ENCODE measurements around the gene NFATC4.
"Not testable (repeated sequence)": the region's sequence is repeated elsewhere in the genome, so short reads cannot be mapped to it uniquely, and the experiment has no call there.

NFATC4 gene

DNA sequence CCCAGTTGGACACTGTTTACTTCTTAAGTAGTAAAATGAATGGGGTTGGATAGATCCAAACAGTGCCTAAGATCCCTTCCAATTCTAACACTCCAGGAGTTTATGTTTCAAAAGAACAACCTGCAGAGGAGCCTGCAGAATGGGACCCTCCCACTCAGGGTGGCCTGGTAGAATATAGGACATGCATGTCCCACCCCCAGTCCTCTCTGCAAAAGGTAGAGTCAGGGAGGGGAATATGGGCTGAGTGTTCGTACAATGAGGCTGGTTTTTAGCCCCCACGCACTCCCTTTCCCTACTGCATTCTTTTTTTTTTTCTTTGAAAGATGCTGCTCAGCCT, 19.0 kb downstream of the NFATC4 start:
- TF ChIP-seq, protein P1, sequence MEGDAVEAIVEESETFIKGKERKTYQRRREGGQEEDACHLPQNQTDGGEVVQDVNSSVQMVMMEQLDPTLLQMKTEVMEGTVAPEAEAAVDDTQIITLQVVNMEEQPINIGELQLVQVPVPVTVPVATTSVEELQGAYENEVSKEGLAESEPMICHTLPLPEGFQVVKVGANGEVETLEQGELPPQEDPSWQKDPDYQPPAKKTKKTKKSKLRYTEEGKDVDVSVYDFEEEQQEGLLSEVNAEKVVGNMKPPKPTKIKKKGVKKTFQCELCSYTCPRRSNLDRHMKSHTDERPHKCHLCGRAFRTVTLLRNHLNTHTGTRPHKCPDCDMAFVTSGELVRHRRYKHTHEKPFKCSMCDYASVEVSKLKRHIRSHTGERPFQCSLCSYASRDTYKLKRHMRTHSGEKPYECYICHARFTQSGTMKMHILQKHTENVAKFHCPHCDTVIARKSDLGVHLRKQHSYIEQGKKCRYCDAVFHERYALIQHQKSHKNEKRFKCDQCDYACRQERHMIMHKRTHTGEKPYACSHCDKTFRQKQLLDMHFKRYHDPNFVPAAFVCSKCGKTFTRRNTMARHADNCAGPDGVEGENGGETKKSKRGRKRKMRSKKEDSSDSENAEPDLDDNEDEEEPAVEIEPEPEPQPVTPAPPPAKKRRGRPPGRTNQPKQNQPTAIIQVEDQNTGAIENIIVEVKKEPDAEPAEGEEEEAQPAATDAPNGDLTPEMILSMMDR (conservative IDR thresholded peaks at IDR 0.05), result no peak
- H3K27ac ChIP-seq, result no peak overlapping the region

DNA sequence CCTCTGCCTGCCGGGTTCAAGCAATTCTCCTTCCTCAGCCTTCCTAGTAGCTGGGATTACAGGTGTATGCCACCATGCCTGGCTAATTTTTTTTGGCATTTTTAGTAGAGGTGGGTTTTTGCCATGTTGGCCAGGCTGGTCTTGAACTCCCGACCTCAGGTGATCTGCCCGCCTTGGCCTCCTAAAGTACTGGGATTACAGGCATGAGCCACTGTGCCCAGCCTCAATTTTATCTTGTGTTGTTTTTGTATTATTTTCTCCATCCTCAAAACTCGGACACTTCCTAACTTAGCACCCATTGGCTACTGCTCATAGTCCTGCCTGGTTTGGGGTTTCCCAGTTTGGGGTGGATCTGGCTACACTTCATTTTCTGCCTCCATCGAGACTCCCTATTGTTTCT, 19.6 kb downstream of the NFATC4 start:
- not testable (repeated sequence) for H3K27ac ChIP-seq

DNA sequence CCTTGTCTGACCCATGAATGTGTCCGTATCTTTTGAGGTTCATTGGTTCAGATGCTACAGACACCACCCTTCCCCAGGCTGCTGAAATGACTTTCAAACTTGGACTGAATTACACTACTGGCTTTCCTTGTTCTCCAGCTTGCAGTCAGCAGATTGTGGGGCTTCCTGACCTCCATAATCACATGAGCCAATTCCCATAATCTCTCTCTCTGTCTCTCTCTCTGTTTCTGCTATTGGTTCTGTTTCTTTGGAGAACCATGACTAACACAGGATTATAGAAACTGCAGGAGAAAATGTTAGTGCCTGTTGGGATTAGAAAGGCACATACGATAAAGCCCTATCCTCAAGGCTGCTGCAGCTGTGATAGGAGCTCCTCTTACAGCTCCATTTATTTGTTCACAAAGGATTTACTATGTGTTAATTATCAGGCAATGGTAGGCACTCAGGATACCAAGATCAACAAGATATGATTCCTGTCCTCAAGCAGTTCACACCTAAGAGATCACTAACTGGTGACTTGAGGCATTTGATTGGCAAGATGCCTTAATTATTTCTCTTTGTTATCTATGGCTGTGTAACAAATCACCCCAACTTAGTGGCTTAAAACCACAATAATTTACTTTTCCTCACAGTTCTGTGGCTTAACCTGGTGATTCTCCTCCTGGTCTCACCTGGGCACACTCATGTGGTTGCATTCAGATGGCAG, 20.6 kb downstream of the NFATC4 start:
- TF ChIP-seq, protein P1 (conservative IDR thresholded peaks at IDR 0.05), result no peak
- no peak overlapping the region for H3K27ac ChIP-seq

DNA sequence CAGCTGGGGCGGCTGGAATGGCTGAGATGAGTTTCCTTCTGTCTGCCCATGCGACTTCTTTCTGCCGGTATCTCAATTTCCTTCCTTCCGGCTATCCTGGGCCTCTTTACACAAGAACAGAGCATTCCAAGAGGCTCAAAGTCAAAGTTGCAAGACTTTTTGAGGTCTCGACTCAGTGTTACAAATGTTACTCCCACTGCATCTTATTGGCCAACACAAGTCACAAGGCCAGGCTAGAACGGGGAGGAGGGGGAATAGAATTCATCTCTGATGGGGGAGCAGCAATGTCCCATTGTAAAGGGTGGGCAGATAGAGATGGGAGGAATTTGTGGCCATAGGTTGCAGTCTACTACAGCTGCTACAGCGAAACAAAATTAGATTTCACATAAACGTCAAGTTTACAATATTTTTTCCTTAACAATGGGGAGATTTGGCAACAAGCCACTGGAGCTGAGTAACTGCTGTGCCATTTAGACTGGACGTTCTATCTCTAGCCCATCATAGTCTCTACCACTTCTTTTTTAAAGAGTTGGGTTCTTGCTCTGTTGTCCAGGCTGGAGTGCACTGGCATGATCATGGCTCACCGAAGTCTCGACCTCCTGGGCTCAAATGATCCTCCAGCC, 21.4 kb downstream of the NFATC4 start:
- TF ChIP-seq, protein P1 (conservative IDR thresholded peaks at IDR 0.05), result no peak
- H3K27ac ChIP-seq, result no peak overlapping the region

DNA sequence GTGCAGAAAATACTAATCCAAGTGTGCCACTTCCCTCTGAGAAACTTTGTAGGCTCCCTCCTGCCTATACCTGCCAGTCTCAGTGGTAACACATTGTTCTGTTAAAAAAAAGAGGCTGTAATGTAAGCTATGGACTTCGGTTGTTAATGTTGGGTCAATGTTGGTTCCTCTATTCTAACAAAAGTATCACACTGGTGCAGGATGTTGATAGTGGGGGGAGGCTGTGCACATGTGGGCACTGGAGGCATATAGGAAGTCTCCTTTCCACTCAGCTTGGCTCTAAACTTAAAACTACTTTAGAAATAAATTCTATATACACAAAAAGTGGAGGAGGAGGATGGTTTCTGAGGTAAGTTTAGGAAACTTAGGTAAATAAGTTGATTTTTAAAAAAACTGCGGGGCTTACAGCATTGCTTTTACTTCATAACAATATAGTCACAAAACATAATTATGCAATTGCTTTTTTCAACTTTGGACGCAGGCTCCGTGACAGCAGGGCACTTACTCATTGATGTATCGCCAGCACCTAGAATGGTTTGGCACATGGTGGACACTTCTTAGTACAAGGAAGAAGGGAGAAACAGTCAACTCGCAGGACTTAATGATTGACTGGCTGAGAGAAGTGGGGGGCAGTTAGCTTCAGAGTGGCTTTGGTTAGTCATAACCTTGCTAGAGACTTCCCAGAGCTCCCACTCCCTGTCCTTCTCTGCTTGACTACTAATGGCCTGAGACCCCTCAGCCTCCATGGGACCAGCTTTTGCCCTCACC, 22.9 kb downstream of the NFATC4 start:
- TF ChIP-seq, protein P1 (conservative IDR thresholded peaks at IDR 0.05), result no peak
- H3K27ac ChIP-seq, result no peak overlapping the region

DNA sequence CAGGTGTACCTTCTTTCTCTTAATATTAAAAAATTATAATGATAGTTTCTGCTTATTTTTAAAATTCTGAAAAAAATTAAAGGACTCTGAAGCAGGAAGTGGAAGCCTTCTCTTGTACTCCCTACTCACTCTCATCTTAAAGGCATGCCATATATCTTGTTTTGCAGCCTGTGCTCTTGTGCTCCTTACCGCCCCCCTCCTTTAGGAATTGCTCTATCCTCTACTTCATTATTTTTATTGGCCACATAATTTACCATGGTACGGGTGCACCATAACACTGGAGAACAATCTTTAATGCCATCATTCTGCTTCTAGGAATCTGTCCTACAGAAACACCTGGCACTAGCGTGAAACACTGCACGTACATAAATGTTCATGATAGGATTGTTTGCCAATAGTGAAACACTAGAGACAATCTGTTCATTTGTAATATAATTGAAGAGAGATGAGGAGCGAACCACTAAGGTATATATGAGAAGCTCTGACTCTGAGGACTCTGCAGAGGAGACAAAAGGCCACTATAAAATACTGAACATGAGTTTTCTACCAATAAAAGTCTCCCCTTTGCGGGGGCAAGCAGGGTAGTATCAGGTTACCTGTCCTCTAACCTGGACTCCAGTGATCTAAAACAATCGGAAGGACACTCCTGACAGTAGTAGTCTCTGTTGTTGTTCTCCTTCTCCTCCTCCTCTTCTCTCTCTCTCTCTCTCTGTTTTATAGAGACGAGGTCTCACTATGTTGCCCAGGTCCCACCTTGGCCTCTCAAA, 24.5 kb downstream of the NFATC4 start:
- no peak overlapping the region for H3K27ac ChIP-seq
- TF ChIP-seq, protein P1 (conservative IDR thresholded peaks at IDR 0.05), result 0 out of 2 replicates have a peak, but pooled peaks have one; percentile 11

DNA sequence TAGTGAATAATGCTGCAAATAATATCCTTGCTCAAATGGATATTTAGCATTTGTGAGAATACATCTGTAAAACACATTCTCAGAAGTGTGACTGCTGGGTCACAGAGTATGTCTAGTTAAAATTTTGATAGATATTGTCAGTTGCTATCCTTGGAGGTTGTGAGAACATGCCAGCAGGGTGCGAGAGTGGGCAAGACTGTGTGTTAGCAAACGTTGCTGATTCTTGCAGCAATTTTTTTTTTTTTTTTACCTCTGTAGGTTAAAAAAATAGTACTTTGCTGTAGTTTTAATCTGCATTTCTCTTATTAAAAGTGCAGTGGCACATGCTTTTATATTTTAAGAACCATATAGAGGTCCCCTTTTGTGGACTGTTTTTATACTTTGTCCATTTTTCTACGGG, 26.3 kb downstream of the NFATC4 start:
- no peak overlapping the region for H3K27ac ChIP-seq
- TF ChIP-seq, protein P1 (conservative IDR thresholded peaks at IDR 0.05), result peak; percentile 16; the same call in 1 of the 2 replicates
